Heart left ventricle (tissue), 16 donors: ENCODE measurements around the gene ZBTB26. TPM values are rescaled to one million over a fixed set of nuclear protein-coding genes. Genes with fewer than 3 reads are reported as not detected.

Experiments used
- ATAC-seq, 4 donors: fragments of 200-7000 bp; cut with Tn5 transposase; one replicate each; pipeline ENCODE4 v1.9.1; 2020 to 2022; ENCODE audit warnings: moderate library complexity in 4 of 4, mild to moderate bottlenecking in 3 of 4, moderate number of reproducible peaks in 1 of 4
- DNase-seq, 5 donors: peaks; one replicate each; pipeline ENCODE4 v3.0.0-alpha.2; 2020
- H3K27ac ChIP-seq, 12 donors: fragments of 200-600 bp; sonication (generic) in 4 of 12; one replicate each; pipeline versions ENCODE4 v1.5.0 to v1.8.0; 2016 to 2022; ENCODE audit warnings: mild to moderate bottlenecking in 2 of 12
- H3K27me3 ChIP-seq, 9 donors: fragments of 200-600 bp; sonication (generic) in 2 of 9; one replicate each; pipeline versions ENCODE4 v1.5.1 to v1.8.0; 2016 to 2022; ENCODE audit warnings: mild to moderate bottlenecking in 3 of 9
- H3K36me3 ChIP-seq, 9 donors: fragments of 200-600 bp; sonication (generic) in 2 of 9; one replicate each; pipeline versions ENCODE4 v1.5.0 to v1.8.0; 2018 to 2022; ENCODE audit warnings: mild to moderate bottlenecking in 2 of 9
- H3K4me1 ChIP-seq, 12 donors: fragments of 200-600 bp; sonication (generic) in 4 of 12; one replicate each; pipeline versions ENCODE4 v1.5.0 to v1.8.0; 2016 to 2022; ENCODE audit warnings: mild to moderate bottlenecking in 3 of 12
- H3K4me3 ChIP-seq, 12 donors: fragments of 200-600 bp; sonication (generic) in 4 of 12; one replicate each; pipeline versions ENCODE4 v1.5.0 to v1.8.0; 2017 to 2022; ENCODE audit warnings: mild to moderate bottlenecking in 9 of 12, moderate library complexity in 4 of 12
- H3K9me3 ChIP-seq, 12 donors: fragments of 200-600 bp; sonication (generic) in 4 of 12; one replicate each; pipeline versions ENCODE4 v1.5.0 to v1.8.0; 2016 to 2022; ENCODE audit warnings: mild to moderate bottlenecking in 1 of 12
- POLR2A ChIP-seq, 2 donors: fragments of 450-650 bp; IDR thresholded peaks; one replicate each; pipeline ENCODE4 v1.6.1; 2017; ENCODE audit warnings: antibody characterized with exemption in 2 of 2, mild to moderate bottlenecking in 2 of 2, moderate library complexity in 2 of 2
- WGBS, 4 donors: extraction: QIAGEN DNeasy Blood & Tissue Kit in 2 of 4; methylation state at CpG; one replicate each; pipeline versions ENCODE4 v1.1.5 to v1.1.7; 2013 to 2018; 5-methylcytosine and 5-hydroxymethylcytosine counted together
- intact Hi-C, 10 donors: fragments of 100-400 bp; cut with DNase I; formaldehyde crosslinking; loops; one replicate each; pipeline versions ENCODE4 v1.11.1 to v1.14.2; 2022
- polyA plus RNA-seq, 2 donors: library from polyadenylated mRNA; stranded (reverse); fragments of 200-250 nt; gene quantifications; one replicate each; pipeline ENCODE4 v1.2.3, GENCODE V29; 2013
- total RNA-seq, 9 donors: library from RNA; depleted of rRNA in 2 of 9; stranded (reverse); fragments of >200 nt in 2 of 9; fragmentation: NEBNext Ultra II Directional in 3 of 9; extraction: Animal tissue kit (Norgen Biotek cat#: 25700) in 3 of 9; gene quantifications; one replicate each; pipeline versions ENCODE4 v1.1.0 to v1.2.4, GENCODE V29; 2016 to 2023
- TF ChIP-seq, protein P1 (sequence below), 12 donors: fragments of 200-600 bp; sonication (generic) in 4 of 12; IDR thresholded peaks; one replicate each; pipeline versions ENCODE4 v1.5.0 to v1.8.0; 2018 to 2022; ENCODE audit warnings: antibody characterized with exemption in 12 of 12, mild to moderate bottlenecking in 5 of 12
- donor health status: ischemic (EF 13 %, LVEDD 7.1; RV severe dilation, severe dysfunction).
- donor health status: healthy with polysubstance abuse.
- donor health status: DM: no; HTN: yes; CAD: no.
- donor health status: DM: no; HTN: no; CAD: no.
- donor health status: ischemic (EF 25% LVEDD 6.9; RV normal size, moderate dysfunction).
- donor health status: ischemic (EF 25% LVEDD 5.7; RV mildly dilated, moderate dysfunction).
- donor health status: healthy.
- donor health status: DM: yes; HTN: yes; CAD: no.
- donor health status: ischemic (EF 35%, LVEDD 5.7; RV mildly dilated, moderate dysfunction).
- donor health status: nonischemic (EF 11% LVEDD 7.7; RV severe dilation, severe dysfunction).
- donor health status: DM: yes; HTN: yes; CAD: no.
- donor health status: PGD.
- donor health status: ischemic (EF 29% LVEDD 5.4; RV normal size, mild dysfunction).
- donor health status: nonischemic (EF 23%, LVEDD 6.1; RV moderate dilation, normal function).

The ZBTB26 gene
- total and polyA plus RNA-seq, 11 donors: 1.3 to 6.1 (median 3.3) TPM

GRCh38 chr9:122944960-122945888, 13.9 kb upstream of the ZBTB26 start:
- ATAC-seq (no peak), DNase-seq (no peak)
- intact Hi-C loops: loop anchor here in 4 of 10 donors (5.0 kb wide), 5 partner anchors 32 to 47 kb away; partner anchors contain the start of genes RC3H2 (in 1 of the 4) and ZBTB6 (in 1 of the 4)
- H3K4me1 ChIP-seq: peaks cover 0 to 62% (median 40%) of the 10 kb centered on the region in 12 donors
- peak overlapping the region in 1 of 12 donors; percentile 63 for H3K27ac ChIP-seq
- H3K36me3 ChIP-seq: peaks cover 0 to 6% (median 0%) of the 10 kb centered on the region in 9 donors
- H3K4me3 ChIP-seq: no peak overlapping the region
- H3K9me3 ChIP-seq: no peaks in the 10 kb centered on the region
- 67 to 78% (median 73%) methylated on average over 4 of the region's 4 CpGs for WGBS, 4 donors
- H3K27me3 ChIP-seq: no peaks in the 10 kb centered on the region
- TF ChIP-seq, protein P1, sequence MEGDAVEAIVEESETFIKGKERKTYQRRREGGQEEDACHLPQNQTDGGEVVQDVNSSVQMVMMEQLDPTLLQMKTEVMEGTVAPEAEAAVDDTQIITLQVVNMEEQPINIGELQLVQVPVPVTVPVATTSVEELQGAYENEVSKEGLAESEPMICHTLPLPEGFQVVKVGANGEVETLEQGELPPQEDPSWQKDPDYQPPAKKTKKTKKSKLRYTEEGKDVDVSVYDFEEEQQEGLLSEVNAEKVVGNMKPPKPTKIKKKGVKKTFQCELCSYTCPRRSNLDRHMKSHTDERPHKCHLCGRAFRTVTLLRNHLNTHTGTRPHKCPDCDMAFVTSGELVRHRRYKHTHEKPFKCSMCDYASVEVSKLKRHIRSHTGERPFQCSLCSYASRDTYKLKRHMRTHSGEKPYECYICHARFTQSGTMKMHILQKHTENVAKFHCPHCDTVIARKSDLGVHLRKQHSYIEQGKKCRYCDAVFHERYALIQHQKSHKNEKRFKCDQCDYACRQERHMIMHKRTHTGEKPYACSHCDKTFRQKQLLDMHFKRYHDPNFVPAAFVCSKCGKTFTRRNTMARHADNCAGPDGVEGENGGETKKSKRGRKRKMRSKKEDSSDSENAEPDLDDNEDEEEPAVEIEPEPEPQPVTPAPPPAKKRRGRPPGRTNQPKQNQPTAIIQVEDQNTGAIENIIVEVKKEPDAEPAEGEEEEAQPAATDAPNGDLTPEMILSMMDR (IDR thresholded peaks at IDR 0.05): no peak
- no peak for TF ChIP-seq POLR2A (IDR thresholded peaks at IDR 0.05)

DNA sequence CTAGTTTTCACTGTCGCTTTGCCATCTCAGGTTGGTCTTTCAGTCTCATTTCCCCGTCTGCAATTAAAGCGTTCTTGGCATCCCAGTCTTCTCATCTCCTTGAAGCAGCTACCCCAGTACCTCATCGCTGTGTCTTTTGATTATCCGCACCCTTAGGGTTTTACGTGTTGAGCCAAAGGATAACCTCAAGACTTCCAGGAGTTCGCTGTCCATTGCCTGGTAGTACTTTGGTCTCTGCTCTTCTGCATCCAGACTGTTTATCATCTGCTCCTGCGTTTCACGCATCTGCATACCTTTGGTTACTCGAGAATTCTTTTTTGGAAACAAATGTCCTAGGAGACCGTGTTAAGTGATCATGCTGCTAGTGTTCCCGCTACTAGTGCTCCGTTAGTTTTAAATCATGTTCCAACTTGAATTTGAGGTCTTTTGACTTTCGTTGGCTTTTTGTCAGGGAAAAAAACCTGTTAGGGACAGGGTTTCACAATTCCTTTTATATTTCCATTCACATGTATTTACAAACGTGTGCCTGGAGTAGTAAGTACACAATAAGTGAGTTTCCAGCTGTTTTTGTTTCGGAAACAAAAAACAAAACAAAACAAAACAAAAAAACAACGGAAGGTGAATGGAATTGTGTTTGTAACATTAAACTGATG, 10.4 kb upstream of the ZBTB26 start:
- intact Hi-C loops: loop anchor here in 3 of 10 donors (2.0 to 5.0 kb wide), 5 partner anchors 34 to 51 kb away; partner anchors contain the start of gene RC3H2 (in 2 of the 3)
- Histone ChIP-seq H3K27ac (peak overlapping the region in 11 of 12 donors; percentile 69 to 95 (median 90)), H3K4me1 (peaks cover 0 to 49% (median 37%) of the 10 kb centered on the region in 12 donors), H3K4me3 (peak overlapping the region; percentile 74 to 99 (median 86)), H3K36me3 (peaks cover 0 to 34% (median 18%) of the 10 kb centered on the region in 9 donors), H3K27me3 (no peaks in the 10 kb centered on the region), H3K9me3 (no peaks in the 10 kb centered on the region)
- peak in 2 of 4 donors; percentile 6 to 9 for ATAC-seq
- no peak for TF ChIP-seq POLR2A (IDR thresholded peaks at IDR 0.05)
- TF ChIP-seq, protein P1 (IDR thresholded peaks at IDR 0.05): no peak
- 7 to 9% (median 8%) methylated on average over 17 of the region's 17 CpGs for WGBS, 4 donors
- DNase-seq: no peak

- Histone ChIP-seq H3K27ac (peak within 1 kb of the TSS; percentile 69 to 95 (median 90)), H3K36me3 (peaks cover 0 to 41% (median 24%) of the 10 kb centered on the region in 9 donors), H3K9me3 (no peaks in the 10 kb centered on the region), H3K4me1 (peaks cover 0 to 42% (median 32%) of the 10 kb centered on the region in 12 donors), H3K27me3 (no peaks in the 10 kb centered on the region), H3K4me3 (peak within 1 kb of the TSS; percentile 74 to 99 (median 86))
- peak; percentile 98 to 100 (median 99) for ATAC-seq
- DNase-seq: peak; percentile 99 to 100 (median 100)
- WGBS, 4 donors: 0 to 1% (median 1%) methylated on average over 12 to 54 of the region's 54 CpGs
- TF ChIP-seq POLR2A (IDR thresholded peaks at IDR 0.05): peak in 1 of 2 donors; percentile 82
- TF ChIP-seq, protein P1 (IDR thresholded peaks at IDR 0.05): no peak
- intact Hi-C loops: loop anchor here in 3 of 10 donors (2.0 to 5.0 kb wide), 5 partner anchors 34 to 51 kb away; partner anchors contain the start of gene RC3H2 (in 2 of the 3)
Observed at GRCh38 chr9:122940749-122941581, 9.7 kb upstream of the ZBTB26 start, which contains the start of gene RABGAP1. TSS of gene RABGAP1 (plus strand) at chr9:122941020. CDS start at chr9:122957060, 16,040 bp downstream.
